ENCODE data around the gene ASNSD1.

- no peak for TF ChIP-seq CTCF (IDR thresholded peaks at IDR 0.05; ENCODE audit: low read depth, low read length)
- no peak for TF ChIP-seq EZH2phosphoT487 (IDR thresholded peaks at IDR 0.05; ENCODE audit: low read depth)
These were observed 47.4 kb upstream of the ASNSD1 start for GRCh38 chr2:189613650-189614420.
